ENCODE measurements around the gene TCAP. TPM values are rescaled to one million over a fixed set of nuclear protein-coding genes. Genes with fewer than 3 reads are reported as not detected.

TCAP gene
- total RNA-seq, 6 experiments from 2014 or later = 0.09 to 0.51 (median 0.14) TPM

DNA sequence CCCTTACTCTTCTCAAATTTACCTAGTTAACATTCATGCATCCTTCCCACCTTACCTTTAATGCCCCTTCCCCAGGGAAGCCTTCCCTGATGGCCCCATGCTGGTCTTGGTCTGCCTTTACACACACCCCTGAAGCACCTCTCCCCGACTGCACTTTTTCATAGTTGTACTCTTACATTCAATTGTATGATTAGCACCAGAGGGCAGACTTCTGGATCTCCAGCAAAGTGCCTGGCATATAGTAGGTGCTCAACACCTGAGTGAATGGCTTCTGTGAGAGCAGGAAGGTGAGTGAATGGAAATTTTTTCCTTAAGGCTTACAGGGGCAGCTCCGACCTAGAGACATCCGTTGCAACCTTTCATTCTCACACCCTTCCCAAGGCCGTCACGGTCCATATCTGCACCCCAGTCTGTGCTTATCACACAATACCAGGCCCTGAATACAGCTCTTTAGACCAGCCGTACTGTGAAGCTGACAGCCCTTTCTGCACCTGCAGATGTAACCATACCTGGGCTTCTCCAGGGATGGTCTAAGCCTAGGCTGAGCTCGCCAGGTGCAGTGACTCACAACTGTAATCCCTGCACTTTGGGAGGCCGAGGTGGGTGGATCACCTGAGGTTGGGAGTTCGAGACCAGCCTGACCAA, 18.3 kb downstream of the TCAP start:
- Mint-ChIP-seq H3K4me1 (ENCODE audit: low read depth) (peaks cover 13% of the 10 kb centered on the region), H3K4me3 (no peak overlapping the region), H3K27me3 (ENCODE audit: insufficient read depth) (no peaks in the 10 kb centered on the region; the same call in none of the 2 replicates), H3K9me3 (no peaks in the 10 kb centered on the region), H3K27ac (no peak overlapping the region), H3K36me3 (ENCODE audit: low read depth) (peaks cover 12% of the 10 kb centered on the region)
- no peak for DNase-seq
- TF ChIP-seq, protein P1, sequence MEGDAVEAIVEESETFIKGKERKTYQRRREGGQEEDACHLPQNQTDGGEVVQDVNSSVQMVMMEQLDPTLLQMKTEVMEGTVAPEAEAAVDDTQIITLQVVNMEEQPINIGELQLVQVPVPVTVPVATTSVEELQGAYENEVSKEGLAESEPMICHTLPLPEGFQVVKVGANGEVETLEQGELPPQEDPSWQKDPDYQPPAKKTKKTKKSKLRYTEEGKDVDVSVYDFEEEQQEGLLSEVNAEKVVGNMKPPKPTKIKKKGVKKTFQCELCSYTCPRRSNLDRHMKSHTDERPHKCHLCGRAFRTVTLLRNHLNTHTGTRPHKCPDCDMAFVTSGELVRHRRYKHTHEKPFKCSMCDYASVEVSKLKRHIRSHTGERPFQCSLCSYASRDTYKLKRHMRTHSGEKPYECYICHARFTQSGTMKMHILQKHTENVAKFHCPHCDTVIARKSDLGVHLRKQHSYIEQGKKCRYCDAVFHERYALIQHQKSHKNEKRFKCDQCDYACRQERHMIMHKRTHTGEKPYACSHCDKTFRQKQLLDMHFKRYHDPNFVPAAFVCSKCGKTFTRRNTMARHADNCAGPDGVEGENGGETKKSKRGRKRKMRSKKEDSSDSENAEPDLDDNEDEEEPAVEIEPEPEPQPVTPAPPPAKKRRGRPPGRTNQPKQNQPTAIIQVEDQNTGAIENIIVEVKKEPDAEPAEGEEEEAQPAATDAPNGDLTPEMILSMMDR (IDR thresholded peaks at IDR 0.05) = no peak

DNA sequence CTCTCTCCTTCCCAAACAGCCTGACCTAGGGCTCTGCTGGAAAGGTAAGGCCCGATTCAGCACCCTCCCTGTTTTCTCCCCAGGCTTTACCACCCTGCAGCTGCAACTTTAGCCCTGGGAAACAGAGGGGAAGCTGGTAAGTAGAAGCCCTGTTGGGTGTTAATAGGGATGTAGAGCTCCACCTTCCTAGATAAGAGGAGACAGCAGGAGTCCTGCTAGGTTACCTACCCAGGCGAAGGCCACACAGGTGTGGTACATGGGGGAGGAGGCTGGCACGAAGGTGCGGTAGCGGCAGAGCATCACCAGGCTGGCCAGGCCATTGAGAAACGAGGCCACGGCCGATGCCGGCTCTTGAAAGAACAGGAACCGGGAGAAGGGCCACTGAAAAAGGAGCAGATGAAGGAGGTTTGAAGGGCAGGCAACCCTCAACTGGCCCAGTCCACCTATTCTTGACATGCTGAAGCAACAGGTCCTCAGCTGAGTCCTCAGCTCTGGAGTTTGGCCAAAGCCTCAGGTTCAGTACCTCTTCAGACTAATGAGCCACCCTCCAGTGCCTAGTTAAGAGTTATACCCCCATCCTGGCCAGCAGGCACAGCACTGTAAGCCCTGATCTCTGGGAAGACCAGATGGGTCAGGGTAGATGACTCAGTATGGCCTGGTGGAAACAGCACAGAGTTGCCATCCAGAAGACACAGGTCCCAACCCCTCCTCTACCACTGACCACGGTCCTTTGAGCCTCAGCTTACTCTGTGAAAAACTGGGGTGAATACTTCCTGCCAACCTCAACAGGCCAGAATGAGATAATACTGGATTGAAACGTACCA, 19.4 kb downstream of the TCAP start:
- Mint-ChIP-seq H3K9me3 (no peaks in the 10 kb centered on the region), H3K27me3 (ENCODE audit: insufficient read depth) (no peaks in the 10 kb centered on the region; the same call in none of the 2 replicates), H3K4me3 (no peak overlapping the region), H3K27ac (no peak overlapping the region), H3K4me1 (ENCODE audit: low read depth) (peaks cover 21% of the 10 kb centered on the region), H3K36me3 (ENCODE audit: low read depth) (peaks cover 16% of the 10 kb centered on the region)
- no peak for DNase-seq
- TF ChIP-seq, protein P1 (IDR thresholded peaks at IDR 0.05) = no peak

DNA sequence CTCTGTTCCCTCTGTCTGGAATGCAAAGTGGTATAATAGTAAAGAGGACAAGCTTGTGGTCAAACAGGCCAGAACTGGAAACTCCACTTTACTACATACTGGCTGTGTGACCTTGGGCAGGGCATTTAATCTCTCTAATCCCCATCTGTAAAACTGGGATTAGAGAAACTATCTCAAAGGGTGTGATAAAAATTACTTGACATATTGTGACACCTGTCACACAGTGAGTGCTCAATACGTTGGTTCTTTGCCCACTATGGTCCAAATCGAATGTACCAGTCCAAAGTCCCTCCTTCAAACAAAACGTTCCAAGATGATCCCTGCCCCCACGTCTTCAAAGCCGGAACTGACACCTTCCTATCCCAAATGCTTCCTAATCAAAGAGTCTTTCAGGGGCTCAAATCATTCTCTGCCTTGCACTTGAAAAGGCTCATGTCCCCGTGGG, 22.0 kb downstream of the TCAP start:
- TF ChIP-seq, protein P1 (IDR thresholded peaks at IDR 0.05) = no peak
- peak overlapping the region; percentile 90 for H3K4me3 Mint-ChIP-seq
- no peaks in the 10 kb centered on the region for H3K9me3 Mint-ChIP-seq
- peaks cover 16% of the 10 kb centered on the region for H3K36me3 Mint-ChIP-seq (ENCODE audit: low read depth)
- DNase-seq = no peak
- H3K27ac Mint-ChIP-seq = peak overlapping the region; percentile 88; the same call in 1 of the 2 replicates
- peaks cover 21% of the 10 kb centered on the region for H3K4me1 Mint-ChIP-seq (ENCODE audit: low read depth)
- H3K27me3 Mint-ChIP-seq (ENCODE audit: insufficient read depth) = no peaks in the 10 kb centered on the region; the same call in none of the 2 replicates

DNA sequence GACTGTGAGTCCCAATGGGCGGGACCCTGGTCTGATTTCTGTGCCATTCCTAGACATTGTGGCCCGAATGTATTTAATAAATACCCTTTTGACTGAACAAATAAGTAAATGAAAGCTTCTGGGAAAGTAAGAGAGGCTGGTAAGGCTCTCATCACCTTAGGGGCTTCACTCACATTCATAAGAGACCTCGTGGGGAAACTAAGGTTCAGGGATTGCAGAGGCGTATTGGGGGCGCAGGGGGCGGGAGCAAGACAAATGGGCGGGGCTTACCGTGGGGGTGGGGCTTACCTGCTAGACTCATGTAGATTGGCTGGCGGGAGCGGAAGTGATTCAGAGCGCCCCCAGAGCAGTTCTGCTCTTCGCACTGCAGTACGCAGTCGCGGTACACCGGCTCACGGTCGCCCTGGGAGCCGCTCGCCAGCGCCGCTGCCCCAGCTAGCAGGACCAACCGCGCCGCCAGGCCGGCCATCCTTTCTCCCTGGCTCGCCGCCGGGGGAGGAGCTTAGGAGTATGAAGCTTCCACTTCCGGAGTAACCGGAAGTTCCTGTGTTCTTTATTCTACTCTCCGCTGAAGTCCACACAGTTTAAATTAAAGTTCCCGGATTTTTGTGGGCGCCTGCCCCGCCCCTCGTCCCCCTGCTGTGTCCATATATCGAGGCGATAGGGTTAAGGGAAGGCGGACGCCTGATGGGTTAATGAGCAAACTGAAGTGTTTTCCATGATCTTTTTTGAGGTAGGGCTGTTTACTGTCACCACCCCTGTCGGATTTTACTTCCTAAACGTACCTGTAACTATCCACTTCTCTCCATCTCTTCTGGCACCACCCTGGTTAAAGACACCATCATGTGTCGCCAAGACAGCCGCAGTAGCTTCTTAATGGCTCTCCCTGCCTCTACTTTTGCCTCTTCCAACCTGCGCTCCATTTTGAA, 22.7 kb downstream of the TCAP start, which contains the start of gene PGAP3:
TSS of gene PGAP3 (minus strand) at position 512 of the 929 bp plus-strand sequence. CDS start at position 469, 43 bp downstream.
- Mint-ChIP-seq H3K9me3 (no peaks in the 10 kb centered on the region), H3K4me3 (peak within 1 kb of the TSS; percentile 90), H3K27ac (peak within 1 kb of the TSS; percentile 88), H3K27me3 (ENCODE audit: insufficient read depth) (no peaks in the 10 kb centered on the region; the same call in none of the 2 replicates), H3K4me1 (ENCODE audit: low read depth) (peaks cover 21% of the 10 kb centered on the region), H3K36me3 (ENCODE audit: low read depth) (peaks cover 16% of the 10 kb centered on the region)
- TF ChIP-seq, protein P1 (IDR thresholded peaks at IDR 0.05) = 0 out of 2 replicates have a peak, but pooled peaks have one; percentile 18
- DNase-seq = peak; percentile 87

DNA sequence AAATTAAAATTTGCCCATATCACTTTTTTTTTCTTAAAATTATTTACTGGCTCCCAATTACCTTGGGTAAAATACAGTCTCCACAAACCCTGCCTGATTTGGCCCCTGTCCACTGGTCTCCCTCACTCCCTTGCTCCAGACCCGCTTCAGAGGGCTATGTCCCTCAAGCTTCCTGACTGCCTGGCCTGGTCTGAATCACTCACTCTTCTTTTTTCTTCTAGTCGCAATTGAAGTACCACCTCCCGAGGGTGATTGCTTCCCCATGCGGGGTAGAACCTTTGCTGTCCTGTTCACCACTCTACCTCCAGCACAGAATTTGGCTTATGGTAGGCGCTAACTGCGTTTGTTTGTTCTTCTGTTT, 23.3 kb downstream of the TCAP start:
- no peaks in the 10 kb centered on the region for H3K9me3 Mint-ChIP-seq
- peaks cover 21% of the 10 kb centered on the region for H3K4me1 Mint-ChIP-seq (ENCODE audit: low read depth)
- H3K36me3 Mint-ChIP-seq (ENCODE audit: low read depth) = peaks cover 16% of the 10 kb centered on the region
- peak overlapping the region; percentile 88 for H3K27ac Mint-ChIP-seq
- no peak for DNase-seq
- TF ChIP-seq, protein P1 (IDR thresholded peaks at IDR 0.05) = no peak
- H3K27me3 Mint-ChIP-seq (ENCODE audit: insufficient read depth) = no peaks in the 10 kb centered on the region; the same call in none of the 2 replicates
- H3K4me3 Mint-ChIP-seq = peak overlapping the region; percentile 90
